ENCODE data around the gene TSPAN31.

Gene TSPAN31

GRCh38 chr12:57797933-57798332, 53.1 kb downstream of the TSPAN31 start:
- DNase-seq = no peak

Data from SW 1271 (cell line).